GM19452 (cell line): ENCODE measurements around the gene CARS1.

Source experiments
- ATAC-seq: cut with Tn5 transposase; IDR thresholded peaks from one replicate; pipeline ENCODE4 v1.9.1; 2021; ENCODE audit not compliant: unreplicated experiment

Gene CARS1

DNA sequence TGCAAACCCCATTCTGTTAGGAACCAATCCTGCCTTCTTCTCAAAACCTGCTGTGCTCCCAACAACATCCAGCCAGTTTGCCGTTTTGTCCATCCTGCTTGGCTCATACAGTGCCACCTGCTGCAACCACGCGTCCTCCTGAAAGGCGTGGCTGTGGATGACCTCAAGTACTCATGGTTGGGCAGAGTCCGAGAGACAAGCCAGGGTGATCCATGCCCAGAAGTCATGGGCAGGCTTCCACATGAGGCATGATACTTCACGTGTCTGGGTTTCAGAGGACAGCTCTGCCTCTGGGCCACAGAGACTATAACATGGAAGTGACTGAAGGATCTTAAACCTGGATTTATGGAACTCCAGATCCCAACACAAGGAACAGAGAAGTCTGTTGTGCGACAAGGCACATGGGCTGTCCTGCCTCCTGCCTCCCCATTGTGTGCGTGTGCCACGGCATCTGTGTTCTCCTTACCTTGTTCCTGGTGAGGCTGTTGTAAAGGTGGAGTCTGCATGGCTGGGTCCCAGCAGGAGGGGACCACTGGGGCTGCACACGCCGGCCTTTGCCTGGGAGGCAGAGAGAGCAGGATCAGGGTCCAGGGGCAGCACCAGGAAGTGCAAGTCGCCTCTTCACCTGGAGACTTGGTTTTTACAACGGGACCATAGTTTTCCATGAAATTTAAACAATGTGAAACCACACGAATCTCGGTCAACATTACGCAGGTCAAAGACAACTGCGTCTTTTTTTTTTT, 15.4 kb downstream of the CARS1 start:
- no peak for ATAC-seq

DNA sequence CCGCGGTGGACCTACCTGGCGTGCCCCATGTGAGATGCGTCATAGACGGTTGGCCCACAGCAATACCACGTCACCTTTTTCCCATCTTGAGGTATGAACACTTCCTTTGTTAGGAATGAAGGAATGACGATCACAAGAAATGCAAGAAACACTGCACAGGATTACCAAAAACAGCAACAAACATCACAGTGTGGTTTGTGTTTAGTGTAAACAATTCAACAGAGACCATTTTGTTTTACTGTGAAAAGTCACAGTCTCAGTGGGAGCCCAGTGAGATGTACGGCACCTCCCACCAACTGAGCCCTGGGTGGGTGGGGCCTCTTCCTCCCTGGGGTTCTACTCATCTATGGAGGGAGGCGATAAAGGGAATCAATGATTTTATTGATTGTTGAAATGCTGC, 16.3 kb downstream of the CARS1 start:
- no peak for ATAC-seq

DNA sequence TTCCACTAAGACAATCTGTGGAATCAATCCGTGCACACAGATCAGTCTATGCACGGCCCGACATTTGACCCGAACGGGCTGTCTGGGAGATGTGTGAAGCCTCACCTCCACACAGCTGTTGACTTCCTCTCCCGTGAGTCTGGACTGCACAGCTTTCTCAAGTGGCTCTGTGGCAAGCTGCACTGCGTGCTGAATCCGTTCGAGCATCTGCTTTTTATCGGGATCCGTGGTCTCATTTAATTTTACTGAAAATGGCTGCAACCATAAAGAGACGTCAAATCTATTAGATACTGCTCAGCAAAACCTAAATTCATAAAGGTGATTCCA, 19.3 kb downstream of the CARS1 start:
- no peak for ATAC-seq

DNA sequence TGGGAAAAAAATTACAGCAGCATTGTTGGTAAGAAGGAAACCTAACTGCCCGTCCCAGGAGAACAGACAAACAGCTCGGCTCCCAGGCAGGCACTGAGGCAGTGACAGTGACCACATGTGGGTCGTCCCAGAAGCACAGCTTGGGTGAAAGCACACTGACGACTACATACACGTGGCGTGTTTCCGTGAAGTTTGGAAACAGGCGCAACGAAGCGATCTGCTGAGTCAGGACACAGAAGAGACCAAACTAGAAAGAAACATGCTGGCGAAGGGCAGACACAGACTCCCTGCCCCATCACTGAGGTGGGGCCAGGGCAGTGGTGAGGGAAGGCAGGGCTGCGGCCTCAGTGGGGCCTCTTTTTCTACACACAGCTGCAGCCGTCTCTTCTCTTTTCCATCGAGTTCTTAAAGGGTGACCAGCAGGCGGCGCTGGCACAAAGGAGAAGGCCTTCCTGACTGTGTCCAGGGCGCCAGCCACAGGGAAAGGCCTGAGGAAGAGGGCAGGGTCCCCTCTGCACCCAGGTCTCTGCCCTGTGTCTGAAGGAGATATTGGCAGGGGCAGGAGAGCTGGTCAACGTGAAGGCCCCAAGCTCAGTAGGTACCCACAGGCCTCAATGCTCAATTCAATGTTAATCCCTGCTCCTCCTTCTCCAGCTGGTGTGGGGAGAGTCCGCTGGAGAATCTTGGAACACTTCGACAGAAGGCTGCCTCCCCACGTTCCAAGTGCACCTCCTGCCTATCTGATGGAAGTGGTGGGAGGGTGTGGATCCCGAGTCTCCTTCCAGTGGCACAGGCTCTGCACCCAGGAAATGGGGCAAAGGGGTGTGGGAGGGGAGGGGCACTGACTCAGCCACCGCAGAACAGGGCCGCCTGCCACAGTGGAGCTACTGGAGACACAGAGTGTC, 19.9 kb downstream of the CARS1 start:
- no peak for ATAC-seq

DNA sequence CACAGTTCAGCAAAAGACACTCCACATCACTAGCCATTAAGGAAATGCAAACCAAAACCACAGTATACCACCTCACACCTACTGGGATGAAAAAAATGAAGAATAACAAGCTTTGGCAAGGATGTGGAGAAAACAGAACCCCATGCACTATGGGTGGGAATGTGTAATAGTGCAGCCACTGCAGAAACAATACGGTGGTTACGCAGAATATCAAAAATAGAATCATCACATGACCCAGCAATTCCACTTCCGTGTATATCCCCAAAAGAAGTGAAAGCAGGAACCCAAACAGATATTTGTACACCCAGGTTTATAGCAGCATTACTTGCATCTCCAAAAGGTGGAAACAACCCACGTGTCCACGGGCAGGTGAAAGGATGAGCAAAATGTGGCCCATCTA, 20.8 kb downstream of the CARS1 start:
- ATAC-seq, result no peak

DNA sequence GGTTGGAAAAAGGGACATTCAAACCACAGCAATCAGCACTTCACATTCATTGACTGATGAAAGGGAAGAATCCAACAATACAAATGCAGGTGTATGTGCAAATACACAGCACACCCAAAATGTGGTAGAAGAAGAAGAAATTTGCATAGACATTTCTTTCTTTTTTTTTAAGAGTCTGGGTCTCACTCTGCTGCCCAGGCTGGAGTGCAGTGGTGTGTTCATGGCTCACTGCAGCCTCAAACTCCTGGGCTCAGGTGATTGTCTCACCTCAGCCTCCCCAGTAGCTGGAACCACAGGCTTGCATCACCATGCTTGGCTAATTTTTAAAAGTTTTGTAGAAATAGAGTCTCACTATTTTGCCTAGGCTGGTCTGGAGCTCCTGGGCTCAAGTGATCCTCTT, 21.9 kb downstream of the CARS1 start:
- no peak for ATAC-seq

DNA sequence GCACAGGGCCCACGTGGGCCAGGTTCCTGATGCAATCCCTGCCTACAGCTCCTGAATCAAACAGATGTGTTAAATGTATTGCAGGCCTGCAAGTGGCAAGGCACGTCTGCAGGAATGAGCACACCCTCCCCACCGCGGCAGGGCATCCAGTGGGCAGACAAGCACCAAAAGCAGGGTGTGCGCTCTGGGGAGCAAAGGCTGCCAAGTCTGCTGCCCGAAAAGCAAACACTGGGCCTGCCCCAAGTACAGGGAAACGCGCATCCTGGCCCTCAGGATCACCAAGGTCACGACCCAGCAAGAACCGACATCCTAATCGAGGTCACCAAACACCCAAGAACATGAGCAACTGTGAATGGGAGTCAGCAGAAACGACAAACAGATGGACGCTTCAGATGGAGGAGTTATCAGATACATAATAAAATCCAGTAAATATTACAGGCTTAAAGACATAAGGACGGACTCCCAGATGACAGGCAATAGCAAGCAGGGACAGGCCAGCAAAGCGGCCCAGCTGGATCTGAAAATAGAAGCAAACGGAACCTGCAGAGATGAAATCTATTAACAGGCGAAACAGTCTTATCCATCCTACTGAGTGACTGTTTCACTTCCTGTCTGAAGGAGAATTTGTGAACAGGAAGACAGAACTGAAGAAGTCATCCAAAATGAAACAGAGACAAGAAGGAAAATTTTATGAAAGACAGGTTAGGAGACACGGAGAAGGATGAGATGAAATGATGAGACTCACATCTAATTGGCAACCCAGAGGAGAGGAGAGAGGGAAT, 26.7 kb downstream of the CARS1 start:
- no peak for ATAC-seq

DNA sequence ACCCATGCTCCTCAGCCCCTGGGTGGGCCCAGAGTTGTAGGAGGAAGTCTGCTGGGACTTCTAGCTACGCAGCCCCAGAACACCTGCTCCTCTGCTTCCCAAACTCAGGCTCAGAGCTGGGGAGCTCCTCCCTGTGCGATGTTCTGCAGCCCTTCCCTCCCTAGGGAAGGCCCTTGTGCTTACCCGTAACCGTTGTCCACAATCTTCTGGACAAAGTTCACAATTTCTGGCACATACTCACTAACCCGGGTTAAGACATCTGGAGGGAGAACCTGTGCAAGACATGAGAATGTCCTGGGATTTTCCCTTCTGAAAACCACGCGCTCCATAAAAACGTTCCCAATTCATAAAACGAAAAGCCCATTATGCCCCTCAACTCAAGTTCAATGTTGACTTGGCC, 28.4 kb downstream of the CARS1 start:
- no peak for ATAC-seq

DNA sequence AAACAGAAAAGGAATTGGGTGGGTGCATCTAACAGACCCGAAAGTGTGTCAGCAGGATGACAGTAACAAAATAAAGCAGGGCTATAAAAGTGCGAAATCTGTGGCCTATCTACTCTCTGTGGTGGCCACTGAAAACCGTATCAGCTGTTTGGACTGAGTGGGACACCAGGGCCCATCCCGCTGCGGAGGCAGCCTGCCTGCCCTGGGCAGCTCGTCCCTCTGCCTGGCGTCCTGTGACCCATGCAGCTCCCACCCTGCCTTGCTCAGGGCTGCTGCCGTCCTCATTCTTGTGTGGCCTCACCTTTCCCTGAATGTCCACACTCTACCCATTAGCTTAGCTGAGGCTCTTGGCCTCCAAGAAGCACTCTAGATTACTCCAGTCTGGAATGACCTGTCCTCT, 30.4 kb downstream of the CARS1 start:
- ATAC-seq, result no peak

DNA sequence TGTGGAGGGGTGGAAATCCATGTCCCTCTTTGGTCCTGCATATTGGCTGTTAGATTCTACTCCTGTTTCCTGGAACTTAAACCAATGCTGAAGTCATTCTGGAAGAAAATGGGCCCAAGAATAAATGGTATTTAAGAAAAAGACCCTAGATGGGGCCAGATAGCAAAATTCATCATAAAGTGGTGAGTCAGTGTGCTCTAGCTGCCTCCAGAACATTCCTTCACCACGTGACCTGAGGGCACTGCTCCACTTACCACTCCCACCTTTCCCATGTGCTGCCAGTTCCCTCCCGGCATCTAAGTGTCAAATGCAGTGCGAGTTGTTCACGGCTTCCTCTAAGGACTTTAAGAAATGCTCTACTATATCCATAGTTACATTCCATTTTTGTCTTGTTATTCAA, 34.2 kb downstream of the CARS1 start:
- ATAC-seq, result no peak

DNA sequence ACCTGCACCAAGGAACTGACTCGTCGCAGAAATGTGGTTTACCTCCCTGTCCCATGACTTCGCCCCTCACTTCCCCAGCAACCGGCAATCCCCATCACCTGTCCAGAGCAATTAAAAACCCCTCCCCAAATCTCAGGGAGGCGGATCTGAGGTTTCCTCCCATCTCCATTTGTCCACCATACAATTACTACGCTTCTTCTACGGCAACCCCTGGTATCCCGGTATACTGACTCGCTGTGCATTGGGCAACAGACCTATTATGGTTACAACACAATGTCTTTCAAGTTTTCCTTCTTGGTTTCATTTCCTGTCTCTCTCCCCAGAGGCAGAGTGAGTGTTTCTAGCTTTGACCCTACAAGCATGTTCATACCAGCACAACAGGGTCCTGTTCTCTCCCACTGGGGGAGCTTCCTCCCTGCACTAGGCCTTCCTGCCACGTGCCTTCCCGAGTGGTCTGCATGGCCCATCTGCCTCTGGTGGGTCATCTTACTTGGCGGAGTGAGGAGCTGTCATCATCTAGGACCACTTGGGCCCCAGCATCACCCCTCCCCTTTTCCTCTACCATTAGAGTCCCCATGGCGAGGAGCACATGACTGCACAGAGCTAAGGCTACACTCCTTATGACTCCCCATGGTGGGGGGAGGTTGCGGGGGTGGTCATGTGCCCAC, 34.8 kb downstream of the CARS1 start:
- no peak for ATAC-seq

DNA sequence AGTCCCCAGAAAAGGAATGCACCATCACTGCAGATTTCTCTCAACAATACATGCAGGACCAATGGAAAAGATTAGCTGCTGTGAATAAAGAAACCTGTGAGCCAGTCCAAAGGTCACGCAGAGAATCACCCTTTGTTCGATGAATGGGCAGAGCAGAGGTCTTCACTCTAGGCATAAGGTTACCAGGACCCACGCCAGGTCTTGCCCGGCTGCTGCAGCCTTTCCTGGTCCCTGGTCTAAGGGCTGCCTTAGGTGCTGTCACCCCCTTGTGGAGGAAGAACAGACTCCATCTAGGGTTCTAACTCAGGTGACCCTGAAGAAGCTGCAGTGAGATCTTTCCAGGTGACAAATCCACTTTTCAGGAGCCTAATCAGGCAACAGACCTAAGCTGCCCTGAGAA, 36.1 kb downstream of the CARS1 start:
- no peak for ATAC-seq

DNA sequence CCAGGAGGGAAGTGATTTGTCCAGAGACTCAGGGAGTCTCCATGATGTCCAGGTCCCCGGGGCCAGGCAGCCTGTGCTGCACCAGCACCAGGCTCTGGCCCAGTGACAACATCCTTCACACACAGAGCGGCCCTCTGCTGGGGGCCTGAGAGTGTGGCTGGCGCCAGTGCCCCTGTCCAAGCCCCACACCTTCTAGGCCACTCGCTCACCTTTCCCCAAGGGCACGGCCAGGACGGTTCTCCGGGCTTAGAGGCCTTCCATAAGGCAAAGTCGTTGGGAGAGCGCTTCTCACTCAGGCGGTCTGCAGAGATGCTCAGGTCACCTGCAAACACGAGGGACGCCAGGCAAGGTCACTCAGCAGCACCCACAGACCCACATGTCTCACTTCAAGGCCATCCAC, 37.2 kb downstream of the CARS1 start:
- no peak for ATAC-seq

DNA sequence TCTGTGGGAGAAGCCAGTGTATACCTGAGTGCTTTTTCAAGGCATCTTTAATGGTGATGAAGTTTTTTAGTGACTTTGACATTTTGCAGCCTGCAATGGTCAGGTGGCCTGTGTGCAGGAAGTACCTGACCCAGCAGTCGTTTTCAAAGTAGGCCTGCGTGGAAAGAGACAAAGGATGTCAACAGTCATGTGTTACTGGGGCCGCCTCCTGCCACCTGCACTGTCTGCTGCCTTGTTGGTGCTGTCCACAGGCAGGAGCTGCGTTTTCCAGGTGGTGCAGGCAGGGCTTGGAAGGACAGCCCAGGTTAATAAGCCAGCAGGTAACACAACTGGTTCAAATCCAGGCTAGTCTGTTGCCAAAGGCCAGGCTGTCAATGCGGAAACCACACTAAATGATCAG, 38.6 kb downstream of the CARS1 start:
- no peak for ATAC-seq

DNA sequence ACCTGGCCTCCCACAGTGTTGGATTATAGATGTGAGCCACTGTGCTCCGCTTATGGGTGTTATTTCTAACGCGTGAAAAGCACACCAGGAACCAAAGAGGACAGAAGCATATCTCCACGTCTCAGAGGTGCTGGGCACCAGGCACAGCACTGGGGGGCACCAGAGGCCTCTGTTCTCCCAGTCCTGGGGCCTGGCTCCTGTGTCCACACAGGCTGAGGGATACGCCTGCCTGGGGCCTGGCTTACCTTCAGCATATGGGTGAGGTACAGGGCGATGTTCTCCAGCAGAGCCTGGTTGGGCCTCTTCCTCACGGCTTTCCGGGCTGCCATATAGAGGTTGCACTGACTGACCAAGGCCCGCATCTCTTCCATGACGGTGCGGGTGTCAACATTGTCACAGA, 40.4 kb downstream of the CARS1 start:
- no peak for ATAC-seq

DNA sequence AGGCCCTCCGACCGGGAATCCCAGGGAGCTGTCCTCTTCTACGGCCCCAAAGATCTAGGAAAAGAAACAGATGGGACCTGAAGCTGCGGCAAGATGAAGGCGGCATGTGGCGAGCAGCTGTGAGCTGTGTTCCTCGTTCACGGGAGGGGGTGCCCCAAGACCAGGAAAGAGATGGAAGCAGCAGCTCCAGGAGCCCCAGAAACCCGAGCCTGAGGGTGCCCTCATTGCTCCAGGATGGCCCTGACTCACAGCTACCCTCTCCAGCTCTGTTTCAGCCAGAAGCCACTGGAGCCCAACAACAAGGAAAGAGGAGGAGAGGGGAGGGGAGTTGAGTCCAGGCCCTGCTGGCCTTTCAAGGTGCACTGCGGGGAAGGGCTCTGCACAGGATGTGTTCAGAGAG, 41.4 kb downstream of the CARS1 start:
- no peak for ATAC-seq

DNA sequence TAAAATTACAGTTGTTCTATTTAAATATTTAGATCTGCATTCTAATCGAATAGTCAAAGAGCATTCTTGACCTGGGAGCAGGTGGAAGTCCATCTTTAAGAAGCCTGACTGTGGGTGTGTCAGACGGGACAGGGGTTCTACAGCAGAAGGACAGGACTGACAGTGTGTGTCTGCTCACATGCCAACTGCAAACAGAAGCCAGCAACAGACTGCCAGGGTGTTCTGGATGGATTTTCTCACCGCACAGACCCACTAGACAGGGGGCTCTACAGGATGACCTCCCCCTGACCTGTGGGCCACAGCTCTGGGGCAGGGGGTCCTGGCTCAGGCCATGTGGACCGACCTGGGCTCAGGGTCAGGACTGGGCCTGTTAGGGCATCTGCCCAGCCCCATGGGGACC, 42.3 kb downstream of the CARS1 start:
- ATAC-seq, result no peak

DNA sequence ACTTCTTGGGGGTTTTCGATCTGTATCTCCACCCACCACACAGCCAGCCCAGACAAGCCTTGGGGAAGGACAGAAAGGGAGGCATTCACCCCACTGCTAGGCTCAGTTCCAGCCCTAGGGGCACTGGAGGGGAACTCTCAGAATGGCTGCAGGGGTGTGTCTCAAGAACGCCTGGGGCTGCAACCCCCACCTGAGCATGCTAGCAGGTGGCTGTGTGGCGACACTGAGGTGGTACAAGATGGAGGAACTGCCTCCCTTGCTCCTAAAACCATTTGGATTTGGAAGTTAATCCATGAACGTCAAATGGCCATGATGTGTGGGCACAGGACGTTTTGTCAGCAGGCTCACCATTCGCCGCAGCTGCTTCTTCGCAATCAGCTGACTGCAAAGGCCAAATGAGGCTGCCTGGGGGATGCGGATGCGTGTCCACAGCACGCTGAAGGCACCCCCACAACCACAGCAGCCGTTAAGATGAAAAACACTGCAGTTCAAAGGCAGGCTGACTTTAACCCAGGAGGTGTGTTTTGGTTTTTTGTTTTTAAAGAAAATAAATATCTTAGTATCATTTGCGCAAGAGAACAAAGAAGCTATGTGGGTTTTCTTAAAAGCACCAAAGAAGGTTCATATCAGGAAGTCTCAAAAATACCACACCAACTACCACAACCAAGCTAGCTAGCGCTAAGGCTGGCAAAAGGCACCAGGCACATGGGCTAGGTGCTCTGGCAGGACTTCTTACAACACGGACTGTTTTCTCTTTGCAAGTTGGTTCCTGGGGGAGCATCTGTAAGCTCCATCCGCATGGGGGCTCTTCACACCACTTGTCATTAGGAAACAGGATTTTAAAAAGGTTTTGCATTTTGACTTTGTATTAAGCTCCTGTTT, 42.9 kb downstream of the CARS1 start:
- no peak for ATAC-seq

DNA sequence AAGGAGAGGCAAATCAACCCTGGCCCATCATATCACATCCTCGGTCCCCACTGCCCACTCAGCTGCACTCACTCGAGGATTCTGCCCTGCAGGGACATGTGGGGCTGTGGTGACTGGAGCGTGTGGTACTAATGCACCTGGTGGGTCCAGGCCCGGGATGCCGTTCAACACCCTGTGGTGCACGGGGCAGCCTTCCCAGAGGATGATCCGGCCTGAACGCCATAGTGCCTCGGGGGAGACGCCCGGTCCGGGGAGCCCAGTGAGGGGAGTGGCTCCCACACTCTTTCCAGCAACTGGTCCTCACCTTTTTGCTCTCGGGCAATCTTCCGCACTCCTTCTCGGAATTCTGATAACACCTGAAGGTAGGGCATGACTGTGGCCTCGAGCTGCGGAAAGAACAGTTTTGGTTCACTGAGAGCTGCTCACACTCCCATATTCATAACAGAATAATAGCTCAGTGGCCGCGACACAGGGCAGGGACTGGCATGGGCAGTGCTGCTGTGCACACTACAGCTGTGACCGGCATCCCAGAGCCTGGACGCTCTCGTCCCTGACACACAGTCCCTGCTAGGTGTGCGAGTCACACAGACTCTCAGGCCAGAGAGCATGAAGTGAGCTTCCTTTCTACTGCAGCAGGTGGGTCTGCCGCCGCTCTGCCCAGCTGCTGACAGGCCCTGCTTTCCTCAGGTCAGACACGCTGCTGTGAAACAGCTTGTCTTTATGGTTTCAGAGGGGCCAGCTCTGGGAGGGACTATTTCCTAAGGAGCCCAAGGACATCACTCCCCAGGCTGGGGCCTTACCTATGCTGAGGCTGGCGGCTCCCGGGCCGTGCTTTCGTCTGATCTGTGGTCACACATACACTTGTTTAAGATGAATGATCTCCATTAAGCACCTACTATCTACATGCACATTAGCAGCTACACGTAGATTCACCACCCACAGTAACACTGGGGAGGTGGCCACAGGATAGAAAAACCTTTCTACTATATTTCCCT, 45.0 kb downstream of the CARS1 start:
- no peak for ATAC-seq
